ENCODE data around the gene POFUT2.

Gene POFUT2

DNA sequence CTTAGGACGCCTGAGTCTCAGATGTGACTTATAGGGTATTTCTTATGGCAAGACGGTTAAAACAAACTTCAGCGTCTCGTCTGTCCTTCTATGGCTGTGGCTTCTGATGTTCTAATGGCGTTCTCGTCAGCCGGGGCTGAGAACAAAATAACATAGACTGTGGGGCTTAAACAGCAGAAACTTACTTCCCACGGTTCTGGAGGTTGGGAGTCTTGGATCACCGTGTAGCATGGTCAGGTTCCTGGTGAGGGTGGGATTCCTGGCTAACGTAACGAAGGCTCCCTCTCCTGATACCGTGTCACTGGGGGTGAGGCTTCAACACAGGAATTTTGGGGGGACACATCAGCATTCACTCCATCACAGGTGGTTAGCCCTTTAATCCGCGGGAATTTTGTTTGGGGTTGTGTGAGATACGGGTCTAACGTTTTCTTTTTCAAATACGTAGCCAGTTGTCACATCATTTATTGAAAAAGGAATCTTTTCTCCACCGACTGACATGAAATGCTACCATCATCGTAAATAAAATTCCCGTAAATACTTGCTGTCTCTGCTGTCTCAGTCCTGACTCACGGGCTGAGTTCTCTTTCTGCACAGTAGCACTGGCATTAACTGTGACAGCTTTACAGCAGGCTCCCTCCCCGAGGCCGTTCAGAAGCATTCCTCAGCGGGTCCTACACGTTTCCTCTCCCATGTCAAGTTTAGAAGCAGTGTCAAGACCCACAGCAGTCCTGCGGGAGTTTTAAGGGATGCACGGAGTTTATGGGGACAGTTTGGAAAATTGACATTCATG, 8.1 kb upstream of the POFUT2 start:
- DNase-seq = no peak

DNA sequence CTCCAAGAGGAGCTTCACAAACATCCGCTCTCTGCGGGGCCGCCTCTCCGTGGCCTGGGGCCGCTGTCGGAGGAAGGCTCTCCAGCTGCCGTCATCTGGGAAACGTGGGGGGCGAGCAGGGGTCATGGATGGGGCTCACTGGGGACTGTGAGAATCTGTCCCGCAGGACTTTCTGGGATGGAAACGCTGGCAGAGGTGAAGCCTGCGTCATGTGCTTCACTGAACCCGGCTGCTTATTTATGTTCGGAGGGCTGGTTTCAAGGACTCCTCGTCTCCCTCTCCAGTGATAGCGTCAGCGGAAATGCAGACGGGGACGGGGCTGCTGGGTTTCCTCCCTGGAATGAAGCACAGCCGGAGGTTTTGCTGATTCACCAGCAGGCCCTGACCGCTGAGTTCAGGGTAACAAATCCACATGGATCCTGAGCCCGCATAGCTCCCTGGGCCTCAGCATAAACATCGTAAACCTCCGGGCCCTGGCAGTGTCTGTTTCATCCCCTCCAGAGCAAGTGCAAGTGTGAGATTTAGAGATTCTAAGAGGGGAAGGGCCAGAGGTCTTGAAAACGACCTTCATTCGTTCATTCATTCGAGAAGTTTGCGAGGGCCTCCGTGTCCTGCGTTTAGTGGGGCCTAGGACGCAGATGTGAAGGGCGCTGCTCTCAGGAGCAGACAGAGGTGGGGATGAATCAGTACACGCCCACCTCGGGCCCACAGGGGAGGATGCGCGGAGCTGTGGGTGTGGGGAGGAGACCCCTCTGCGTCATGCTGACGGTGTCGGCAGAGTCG, 7.0 kb upstream of the POFUT2 start:
- no peak for DNase-seq

DNA sequence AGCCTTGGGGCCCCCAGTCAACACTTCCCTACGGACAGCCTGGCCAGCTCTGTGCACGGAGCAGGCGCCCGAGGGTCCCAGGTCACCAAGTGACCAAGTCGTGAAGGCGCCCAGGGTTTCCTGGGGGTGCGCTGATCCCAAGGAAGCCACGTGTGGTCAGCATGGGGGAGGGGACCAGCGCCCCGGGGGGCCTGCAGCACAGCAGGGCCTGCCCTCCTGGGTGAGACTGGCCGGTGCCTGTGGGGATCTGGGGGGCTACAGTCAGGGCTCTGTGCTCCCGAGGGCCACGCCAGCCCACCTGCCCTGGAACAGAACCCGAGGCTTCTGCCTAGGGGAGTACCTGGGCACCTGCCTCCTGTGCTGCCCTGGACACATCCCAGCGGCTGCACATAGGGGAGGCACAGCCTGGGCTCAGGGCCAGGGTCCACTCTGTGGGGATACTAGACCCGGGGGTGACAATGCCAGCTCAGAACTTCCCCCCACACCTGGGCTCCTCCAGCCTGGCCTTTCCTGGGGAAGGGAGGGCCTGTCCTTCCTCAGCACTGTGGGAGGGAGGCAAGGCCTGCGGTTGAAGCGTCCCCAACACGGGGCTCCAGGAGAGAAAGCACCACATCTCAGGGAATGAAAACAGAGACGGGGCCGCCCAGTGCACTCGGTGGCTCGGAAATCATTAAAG, 6.2 kb upstream of the POFUT2 start:
- DNase-seq = no peak

DNA sequence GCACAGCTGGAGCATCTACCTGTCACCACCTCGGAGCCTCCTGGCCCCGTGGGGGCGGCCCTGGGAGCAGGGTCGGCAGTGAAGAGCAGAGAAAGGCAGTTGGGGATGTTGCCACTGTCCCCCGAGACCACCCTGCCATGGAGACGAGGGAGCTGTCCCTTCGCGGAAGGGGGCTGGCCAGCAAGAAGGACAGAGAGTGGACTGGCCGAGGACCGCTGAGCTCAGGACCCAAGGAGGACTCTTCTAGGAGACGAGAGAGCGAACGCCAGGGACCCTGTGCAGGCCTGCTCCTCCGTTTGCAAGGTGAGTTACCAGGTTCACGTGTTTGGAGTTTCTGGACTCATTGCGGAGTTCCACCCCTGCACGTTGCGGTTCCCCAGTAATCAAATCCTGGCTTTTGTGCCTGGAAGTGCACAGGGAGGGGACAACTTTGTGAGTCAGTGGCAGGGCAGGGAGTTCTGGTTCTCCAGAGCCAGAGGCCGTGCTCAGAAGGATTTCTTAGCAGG, 5.6 kb upstream of the POFUT2 start:
- DNase-seq = no peak

DNA sequence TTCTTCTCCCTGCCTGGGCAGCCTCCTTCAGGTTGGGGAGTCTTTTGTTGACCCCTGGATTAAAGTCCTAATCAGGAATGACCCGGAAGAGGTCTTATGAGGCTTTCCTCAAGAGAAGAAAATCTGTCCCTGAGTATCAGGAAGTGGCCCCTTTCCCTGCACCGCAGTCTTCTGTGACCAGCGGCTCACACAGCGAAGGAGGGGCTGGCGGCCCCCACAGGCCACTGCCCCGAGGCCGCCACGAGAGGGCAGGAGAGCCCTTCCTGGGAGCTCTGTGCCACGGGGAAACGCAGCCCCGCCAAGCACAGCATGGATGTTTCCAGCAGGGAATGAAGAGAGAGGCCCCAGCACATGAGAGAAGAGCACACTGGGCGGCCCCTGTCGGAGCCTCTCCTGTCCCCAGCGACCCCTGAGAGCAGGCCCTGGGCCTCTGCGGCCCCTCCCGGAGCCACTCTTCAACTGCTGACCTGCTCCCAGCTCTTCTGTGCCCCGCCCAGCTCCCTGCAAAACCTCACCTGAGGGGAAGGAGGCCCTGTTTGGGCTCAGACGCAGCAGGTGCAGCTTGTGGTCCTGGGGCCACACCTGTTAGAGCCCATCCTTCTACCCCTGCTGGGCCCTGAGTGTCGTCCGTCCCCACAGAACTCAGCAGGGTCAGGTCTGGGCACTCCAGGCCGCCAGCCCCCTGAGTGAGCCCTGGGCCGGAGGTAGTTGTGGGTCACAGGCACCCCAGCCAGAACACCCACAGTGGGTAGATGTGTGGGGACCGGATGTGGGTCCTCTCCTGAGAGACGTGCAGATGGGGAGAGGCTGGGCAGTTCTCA, 4.9 kb upstream of the POFUT2 start:
- DNase-seq = peak; percentile 55

DNA sequence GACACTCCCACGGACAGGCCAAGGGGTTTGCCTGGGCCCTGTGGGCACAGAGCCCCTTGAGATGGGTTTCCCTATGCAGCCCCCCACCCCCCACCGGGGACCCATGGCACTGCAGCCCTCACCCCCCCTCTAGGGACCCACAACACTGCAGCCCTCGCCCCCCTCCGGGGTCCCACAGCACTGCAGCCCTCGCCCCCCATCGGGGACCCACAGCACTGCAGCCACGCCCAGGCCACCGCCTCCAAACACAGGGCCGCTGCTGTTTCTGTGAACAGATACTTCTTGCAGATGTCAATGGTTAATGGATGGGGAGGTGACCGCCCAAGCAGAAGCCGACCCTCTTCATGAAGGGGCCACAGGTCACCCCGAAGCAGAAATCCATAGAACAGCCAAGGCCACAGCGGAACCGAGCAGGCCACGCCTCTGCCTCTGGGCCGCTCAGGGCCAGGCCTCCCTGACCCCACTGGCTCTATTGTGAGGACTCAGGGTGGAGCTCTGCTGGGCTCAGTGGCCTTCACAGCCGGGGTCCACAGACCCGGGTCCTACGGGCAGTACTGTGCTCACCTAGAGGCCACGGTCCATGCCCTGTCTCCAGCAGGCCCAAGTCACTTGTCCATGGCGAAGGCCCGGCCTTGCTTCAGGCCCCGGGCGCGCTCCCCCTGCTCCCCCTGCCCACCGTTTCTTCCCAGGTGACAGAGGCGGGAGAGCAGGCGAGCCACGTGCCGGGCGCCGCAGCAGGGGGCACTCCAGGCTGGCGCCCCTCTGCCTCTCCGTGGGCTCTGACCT, 4.1 kb upstream of the POFUT2 start:
- no peak for DNase-seq

DNA sequence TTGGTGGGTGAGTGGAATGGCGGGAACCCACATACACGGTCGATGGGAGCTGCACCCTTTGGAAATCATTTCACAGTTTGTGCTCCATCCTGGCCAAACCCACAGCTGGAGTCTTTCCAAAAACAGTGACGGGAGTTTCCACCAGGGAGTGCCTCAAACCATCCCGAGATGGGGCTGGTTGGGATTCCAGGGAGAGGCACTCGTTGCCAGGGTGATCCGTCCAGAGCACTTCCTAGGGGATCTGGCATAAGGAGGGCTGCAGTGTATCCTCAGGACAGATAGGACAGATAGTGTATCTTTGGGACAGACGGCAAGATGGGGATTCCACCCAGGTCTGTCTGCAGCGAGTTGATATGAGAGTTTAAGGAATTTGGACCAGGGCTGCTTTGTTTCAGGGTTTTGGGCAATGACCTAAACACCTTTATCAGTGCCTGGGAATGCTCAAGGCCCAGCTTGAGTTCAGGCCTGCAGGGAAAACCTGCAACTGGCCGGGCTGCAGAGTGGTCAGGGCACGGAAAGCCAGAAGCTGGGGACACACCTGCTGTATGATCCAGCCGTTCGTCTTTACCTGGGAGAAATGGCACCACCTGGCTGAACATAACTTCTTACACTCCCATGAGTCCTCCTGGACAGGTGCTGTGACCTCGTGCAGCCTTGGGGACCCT, 3.4 kb upstream of the POFUT2 start:
- no peak for DNase-seq

DNA sequence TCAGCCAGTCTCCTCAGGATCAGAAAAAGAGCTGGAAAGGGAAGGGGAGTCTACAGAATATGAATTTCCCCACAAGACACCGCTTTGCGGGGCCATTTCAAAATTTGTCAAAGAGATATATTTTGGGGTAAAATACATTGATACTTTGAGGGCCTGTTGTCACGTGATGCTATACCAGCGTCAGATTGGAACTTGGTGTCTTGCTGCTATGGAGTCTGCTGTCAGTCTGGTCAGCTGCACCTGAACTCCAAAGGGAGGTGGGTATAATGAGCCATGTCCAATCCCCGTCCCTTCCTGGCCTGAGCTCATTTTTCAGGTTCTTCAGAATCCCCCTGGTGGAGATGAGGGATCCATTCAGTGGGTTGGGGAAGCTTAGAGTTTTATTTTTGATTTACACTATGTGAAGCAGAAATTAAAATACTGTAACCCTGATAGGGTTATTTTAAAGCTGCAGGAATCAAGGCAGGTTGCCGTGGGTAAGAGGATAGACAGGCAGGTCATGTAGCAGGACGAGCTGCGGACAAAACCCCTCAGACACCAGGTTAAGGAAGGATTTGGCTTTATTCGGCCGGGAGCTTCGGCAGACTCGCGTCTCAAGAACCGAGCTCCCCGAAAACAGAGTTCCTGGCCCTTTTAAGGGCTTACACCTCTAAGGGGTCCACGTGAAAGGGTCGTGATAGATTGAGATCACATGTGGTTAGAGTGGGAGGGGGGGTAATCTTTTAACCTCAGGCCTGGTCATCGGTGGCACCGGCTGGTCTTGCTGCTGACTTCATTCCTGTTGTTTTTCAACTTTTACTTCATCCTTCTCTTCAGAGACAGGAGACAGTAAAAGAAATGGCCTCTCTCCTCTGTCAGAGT, 2.2 kb upstream of the POFUT2 start:
- no peak for DNase-seq

DNA sequence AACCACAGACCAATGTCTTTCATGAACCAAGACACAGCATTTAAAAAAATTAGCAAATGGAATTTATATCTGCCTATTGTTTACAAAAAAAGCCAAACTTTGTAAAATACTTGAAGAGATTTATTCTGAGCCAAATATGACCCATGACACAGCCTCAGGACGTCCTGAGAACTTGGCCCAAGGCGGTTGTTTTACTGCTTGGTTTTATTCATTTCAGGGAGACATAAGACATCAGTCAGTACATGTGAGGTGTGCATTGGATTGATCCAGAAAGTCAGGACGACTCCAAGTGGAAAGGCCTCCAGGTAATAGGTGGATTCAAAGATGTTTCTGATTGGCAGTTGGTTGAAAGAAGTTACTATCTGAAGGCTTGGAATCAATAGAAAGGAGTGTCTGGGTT, 1.4 kb upstream of the POFUT2 start:
- DNase-seq = no peak

DNA sequence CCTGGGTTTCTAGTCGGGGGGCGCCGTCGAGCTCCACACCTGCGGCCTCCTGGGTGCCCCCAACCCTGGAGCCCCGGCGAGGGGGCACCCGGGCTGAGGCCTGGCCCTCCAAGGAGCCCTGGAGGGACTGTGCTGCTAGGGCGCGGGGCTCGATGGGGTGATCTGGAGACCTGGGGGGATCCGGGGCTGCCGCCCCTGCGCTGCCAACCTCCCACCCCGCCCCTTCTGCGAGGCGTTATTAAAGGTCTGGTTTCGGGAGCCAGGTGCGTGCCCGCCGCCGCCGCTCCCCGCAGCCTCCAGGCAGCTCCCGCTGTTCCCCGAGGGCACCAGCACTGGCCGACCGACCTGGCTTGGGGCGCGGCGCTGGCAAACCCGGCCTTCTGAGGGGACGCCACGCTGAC, 746 bp upstream of the POFUT2 start:
- no peak for DNase-seq

DNA sequence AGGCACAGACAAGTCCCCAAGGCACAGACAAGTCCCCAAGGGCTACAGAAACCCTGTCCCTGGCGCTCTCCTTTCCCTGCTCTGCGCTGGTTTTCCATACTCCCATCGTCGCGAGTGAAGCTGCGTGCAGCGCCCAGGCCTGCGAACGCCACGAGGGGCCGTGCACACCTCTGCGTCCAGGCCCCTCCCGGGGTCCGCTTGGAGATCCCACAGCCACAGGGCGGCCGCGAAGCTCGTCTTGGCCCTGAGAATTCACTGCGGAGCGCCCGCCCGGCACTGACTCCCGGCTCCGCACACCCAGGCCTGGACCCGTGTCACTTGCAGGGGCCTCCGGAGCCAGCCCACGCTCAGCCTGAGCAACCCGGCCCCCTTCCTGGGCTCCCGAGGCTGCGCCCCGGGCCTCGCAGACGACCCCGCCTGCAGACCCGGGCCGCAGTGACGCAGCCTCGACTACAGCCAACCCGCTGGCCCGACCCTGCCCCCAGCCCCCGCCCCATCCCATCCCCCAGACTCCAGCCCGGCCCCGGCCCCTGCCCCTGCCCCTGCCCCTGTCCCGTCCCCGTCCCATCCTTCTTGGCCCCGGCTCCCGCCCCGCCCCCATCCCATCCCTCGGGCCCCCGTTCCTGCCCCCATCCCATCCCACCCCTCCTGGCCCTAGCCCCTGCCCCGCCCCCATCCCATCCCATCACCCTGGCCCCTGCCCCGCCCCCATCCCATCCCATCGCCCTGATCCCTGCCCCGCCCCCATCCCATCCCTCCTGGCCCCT, 841 bp downstream of the POFUT2 start:
- no peak for DNase-seq

DNA sequence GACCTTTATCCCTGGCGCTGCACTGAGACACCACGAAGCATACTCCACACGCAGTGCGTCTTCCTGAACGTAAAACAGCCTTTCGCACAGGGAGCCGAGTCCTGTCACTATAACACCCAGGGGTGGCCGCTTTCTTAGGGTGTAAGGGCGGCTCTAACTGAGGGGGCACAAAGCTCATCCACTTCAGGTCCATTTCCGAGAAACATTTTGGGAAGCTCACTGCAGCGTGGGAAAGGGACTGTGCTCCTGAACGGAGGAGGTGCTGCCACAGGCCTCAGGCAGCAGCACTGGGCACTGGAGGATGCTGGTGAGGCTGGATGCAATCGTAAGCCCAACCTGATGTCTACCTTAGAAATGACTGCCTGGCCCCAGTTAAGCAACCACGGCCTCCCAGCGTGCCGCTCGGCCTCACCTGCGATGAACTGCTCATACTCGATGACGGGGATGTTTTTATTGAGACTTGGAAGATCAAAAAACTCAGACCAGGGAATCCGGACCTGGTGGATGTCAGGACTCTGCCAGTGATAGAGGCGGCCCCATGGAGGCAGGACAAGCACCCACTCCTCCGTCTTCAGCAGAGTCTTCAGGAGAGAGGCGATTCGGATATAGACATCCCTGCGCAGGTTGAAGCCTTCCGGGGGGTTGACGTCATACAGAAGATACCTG, 2.3 kb downstream of the POFUT2 start:
- DNase-seq = no peak

DNA sequence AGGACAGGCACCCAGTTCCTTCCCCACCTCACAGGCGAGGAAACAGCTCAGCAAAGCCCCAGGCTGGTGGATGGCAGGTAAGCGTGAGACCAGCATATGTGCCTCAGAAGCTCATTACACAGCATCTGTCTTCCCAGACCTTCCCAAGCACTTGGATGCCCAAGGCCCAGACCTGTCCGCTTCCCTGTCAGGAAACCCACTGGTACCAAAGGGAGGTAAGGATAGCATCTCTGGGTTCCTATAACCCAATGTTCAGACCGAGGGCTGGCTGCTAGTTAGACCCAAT, 3.3 kb downstream of the POFUT2 start:
- DNase-seq = no peak

DNA sequence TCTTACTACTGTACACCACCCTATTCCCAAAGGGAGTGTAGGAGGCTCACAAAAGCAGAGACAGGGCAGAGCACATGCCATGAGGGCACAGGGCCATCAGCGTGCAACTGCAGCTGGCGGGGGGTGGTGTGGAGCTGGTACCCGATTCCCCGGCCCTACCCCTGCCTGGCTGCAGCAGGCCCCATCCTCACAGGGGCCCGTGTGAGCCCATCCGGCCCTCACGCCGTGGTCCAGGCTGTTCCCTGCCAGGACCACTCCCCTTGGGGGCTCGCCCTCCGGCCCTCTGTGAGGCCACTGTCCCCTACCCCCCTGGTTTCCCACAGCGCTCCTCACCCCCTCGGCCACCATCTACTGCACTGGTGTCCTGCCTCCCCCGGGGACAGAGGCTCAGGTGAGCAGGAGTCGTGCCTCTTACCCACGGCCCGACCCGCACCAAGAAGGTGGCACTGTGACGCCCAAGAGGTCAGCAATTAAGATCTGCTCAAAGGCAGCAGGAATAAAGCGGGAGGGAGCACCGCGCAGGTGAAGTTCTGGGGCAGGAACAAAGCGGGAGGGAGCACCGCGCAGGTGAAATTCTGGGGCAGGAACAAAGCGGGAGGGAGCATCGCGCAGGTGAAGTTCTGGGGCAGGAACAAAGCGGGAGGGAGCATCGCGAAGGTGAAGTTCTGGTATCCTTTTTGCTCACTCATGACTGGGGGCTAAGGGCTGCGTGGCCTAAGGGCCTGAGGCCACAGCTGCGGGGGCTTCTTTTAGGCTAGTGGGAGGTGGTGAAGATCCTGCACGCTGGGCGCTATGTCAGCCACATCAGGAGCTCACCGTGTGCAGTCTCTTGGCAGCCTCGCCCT, 3.9 kb downstream of the POFUT2 start:
- no peak for DNase-seq

DNA sequence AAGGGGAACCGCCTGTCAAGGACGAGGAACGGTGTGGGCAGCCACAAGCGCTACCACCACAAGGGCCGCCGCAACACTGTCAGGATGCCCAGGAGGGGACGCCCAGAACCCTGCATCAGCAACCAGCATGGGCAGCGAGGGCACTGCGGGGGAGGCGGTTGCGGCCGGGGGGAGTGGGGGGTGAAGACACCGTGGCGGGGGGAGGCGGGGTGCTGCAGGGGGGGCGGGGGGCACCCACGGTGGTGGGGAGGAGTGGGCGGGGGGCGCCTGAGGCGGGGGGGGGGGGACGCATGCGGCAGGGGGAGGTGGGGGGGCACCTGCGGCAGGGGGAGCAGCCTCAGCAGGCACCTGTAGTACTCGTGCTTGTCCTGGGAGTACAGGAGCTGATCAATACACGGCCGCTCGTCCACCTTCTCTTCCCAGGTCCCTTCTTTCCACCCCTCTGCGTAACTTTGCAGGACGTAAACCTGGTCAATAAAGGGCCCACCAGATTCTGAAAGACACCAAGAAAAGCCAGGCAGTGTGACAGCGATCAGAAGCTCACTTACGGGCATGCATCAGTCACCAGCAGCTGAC, 4.6 kb downstream of the POFUT2 start:
- no peak for DNase-seq

DNA sequence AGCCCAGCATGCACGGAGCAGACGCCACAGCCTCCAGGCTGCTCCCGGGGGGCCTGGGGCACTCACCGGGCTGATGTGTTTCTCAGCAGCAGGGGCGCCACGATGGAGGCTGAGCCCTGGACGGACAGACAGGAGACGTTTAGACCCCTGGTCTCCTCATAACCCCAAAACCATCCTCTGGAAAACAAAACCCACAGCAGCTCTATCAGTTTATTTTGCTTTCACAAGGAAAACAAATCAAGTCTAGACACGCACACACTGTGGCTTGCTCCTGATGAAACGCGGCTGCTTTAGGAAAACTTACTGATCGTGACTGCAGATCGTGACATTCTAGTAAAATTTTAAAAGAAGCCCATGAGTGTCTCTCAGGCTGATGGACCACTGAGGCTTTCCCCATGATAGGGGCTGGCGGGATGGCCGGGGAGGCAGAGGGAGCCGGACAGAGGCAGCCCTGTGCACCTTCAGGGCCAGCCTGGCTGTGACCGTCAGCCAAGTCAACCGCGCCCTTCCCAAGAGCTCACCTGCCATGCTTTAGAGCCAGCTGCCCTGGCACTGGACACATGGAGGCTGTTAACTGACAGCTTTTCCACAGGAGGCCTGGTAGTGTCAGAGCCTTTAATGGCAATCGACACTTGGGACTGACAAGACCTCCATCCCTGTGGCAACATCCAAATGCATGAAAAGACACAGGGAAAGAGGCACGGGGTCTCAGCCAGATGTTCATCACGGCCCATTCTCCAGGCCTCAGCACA, 5.2 kb downstream of the POFUT2 start:
- DNase-seq = no peak
